Pancreas (tissue), 10 donors: ENCODE data around the gene LRRN4. TPM values are rescaled to one million over a fixed set of nuclear protein-coding genes. Genes with fewer than 3 reads are reported as not detected.

ENCODE experiments used
- ATAC-seq, 4 donors: fragments of 200-7000 bp; cut with Tn5 transposase; one replicate each; pipeline versions ENCODE4 v1.8.0 to v1.9.1; 2020; ENCODE audit warnings: mild to moderate bottlenecking in 4 of 4, moderate library complexity in 4 of 4
- DNase-seq, 6 donors: peaks; one replicate each; pipeline ENCODE4 v3.0.0-alpha.2; 2020
- FAIRE-seq: peaks from 2 replicates; lab custom pipeline; 2012; peaks lifted over from hg19 to GRCh38; lab: Jason Lieb, UNC
- H3K27ac ChIP-seq, 4 donors: fragments of 200-600 bp; sonication (generic); 1 replicate in 3 of 4; 2 replicates in 1 of 4; pipeline versions ENCODE4 v1.5.0 to v1.8.0; 2020
- H3K27me3 ChIP-seq, 4 donors: fragments of 200-600 bp; one replicate each; pipeline ENCODE4 v1.8.0; 2021
- H3K36me3 ChIP-seq, 3 donors: fragments of 200-600 bp; sonication (generic) in 1 of 3; one replicate each; pipeline versions ENCODE4 v1.5.0 to v1.8.0; 2020 to 2021
- H3K4me1 ChIP-seq, 3 donors: fragments of 200-600 bp; one replicate each; pipeline ENCODE4 v1.8.0; 2021
- H3K4me3 ChIP-seq, 4 donors: fragments of 200-600 bp; sonication (generic) in 2 of 4; one replicate each; pipeline versions ENCODE4 v1.5.0 to v1.8.0; 2020 to 2021
- H3K9me3 ChIP-seq, 4 donors: fragments of 200-600 bp; one replicate each; pipeline ENCODE4 v1.8.0; 2021
- CTCF ChIP-seq, 4 donors: fragments of 200-600 bp; sonication (generic) in 3 of 4; IDR thresholded peaks; one replicate each; pipeline versions ENCODE4 v1.5.0 to v1.8.0; 2021; ENCODE audit warnings: antibody characterized with exemption in 4 of 4
- WGBS, 2 donors: extraction: QIAGEN DNeasy Blood & Tissue Kit; methylation state at CpG; one replicate each; pipeline ENCODE4 v1.1.7; 2013; 5-methylcytosine and 5-hydroxymethylcytosine counted together
- intact Hi-C, 3 donors: fragments of 100-400 bp; cut with DNase I; formaldehyde crosslinking; loops; one replicate each; pipeline versions ENCODE4 v1.11.1 to v1.14.2; 2022
- polyA plus RNA-seq, 2 donors: library from polyadenylated mRNA; stranded (reverse); fragments of 200-250 nt; gene quantifications; one replicate each; pipeline ENCODE4 v1.2.3, GENCODE V29; 2013
- total RNA-seq, 6 donors: library from RNA; stranded (reverse); fragmentation: NEBNext Ultra II Directional in 4 of 6; extraction: Animal tissue kit (Norgen Biotek cat#: 25700) in 4 of 6; gene quantifications; one replicate each; pipeline versions ENCODE4 v1.2.1 to v1.2.4, GENCODE V29; 2021 to 2023
- donor health status: healthy with polysubstance abuse.
- donor health status: DM: no; HTN: no; CAD: no; lungs with moderate emphysema.
- donor health status: DM: no; HTN: no; CAD: no.
- donor health status: control.
- donor health status: control.
- donor health status: Bipolar disorder and iron deficiency.
- donor health status: DM: yes; HTN: yes; CAD: no.
- donor health status: DM: no; HTN: no; CAD: no.
- donor health status: DM: no; HTN: no; CAD: no.
- donor health status: DM: yes; HTN: yes; CAD: no.

The LRRN4 gene
- total and polyA plus RNA-seq, 8 donors: 0.66 to 7.9 (median 2.7) TPM

GRCh38 chr20:6066582-6066981 is 12.7 kb upstream of the LRRN4 start:
- no peak for TF ChIP-seq CTCF (IDR thresholded peaks at IDR 0.05)
- no peaks in the 10 kb centered on the region for H3K27me3 ChIP-seq
- 92 to 96% methylated on average over 3 of the region's 3 CpGs for WGBS, 2 donors
- intact Hi-C loops: no loop called here
- no peak overlapping the region for H3K27ac ChIP-seq
- FAIRE-seq: no peak
- H3K36me3 ChIP-seq: no peaks in the 10 kb centered on the region
- H3K9me3 ChIP-seq: no peaks in the 10 kb centered on the region
- no peak for DNase-seq
- H3K4me3 ChIP-seq: no peak overlapping the region
- no peak for ATAC-seq
- H3K4me1 ChIP-seq: peaks cover 3 to 9% (median 8%) of the 10 kb centered on the region in 3 donors

- H3K36me3 ChIP-seq: no peaks in the 10 kb centered on the region
- H3K4me3 ChIP-seq: no peak overlapping the region
- no peak for DNase-seq
- H3K9me3 ChIP-seq: no peaks in the 10 kb centered on the region
- H3K27ac ChIP-seq: no peak overlapping the region
- H3K27me3 ChIP-seq: no peaks in the 10 kb centered on the region
- intact Hi-C loops: no loop called here
- WGBS, 2 donors: 72 to 74% methylated on average over 2 of the region's 2 CpGs
- no peak for FAIRE-seq
- peaks cover 7 to 10% (median 8%) of the 10 kb centered on the region in 3 donors for H3K4me1 ChIP-seq
- TF ChIP-seq CTCF (IDR thresholded peaks at IDR 0.05): no peak
- ATAC-seq: no peak
Observed at GRCh38 chr20:6061544-6061943, 7.7 kb upstream of the LRRN4 start.

- FAIRE-seq: no peak
- 77 to 86% methylated on average over 6 of the region's 6 CpGs for WGBS, 2 donors
- no peak overlapping the region for H3K27ac ChIP-seq
Observed at GRCh38 chr20:6060213-6060612, 6.4 kb upstream of the LRRN4 start.

GRCh38 chr20:6058684-6059295 is 4.9 kb upstream of the LRRN4 start:
- ATAC-seq (peak; percentile 66 to 91 (median 87)), FAIRE-seq (no peak), DNase-seq (peak in 1 of 6 donors; percentile 34)
- H3K9me3 ChIP-seq: no peaks in the 10 kb centered on the region
- intact Hi-C loops: no loop called here
- H3K27me3 ChIP-seq: no peaks in the 10 kb centered on the region
- no peak for TF ChIP-seq CTCF (IDR thresholded peaks at IDR 0.05)
- H3K4me1 ChIP-seq: peaks cover 7 to 10% (median 8%) of the 10 kb centered on the region in 3 donors
- H3K27ac ChIP-seq: peak overlapping the region in 3 of 4 donors; percentile 36 to 67 (median 58)
- 5 to 6% methylated on average over 7 of the region's 7 CpGs for WGBS, 2 donors
- no peaks in the 10 kb centered on the region for H3K36me3 ChIP-seq
- no peak overlapping the region for H3K4me3 ChIP-seq

More at GRCh38 chr20:6060213-6060612, 6.4 kb upstream of the LRRN4 start:
- no peak for TF ChIP-seq CTCF (IDR thresholded peaks at IDR 0.05)
- Histone ChIP-seq H3K4me3 (no peak overlapping the region), H3K9me3 (no peaks in the 10 kb centered on the region), H3K27me3 (no peaks in the 10 kb centered on the region), H3K36me3 (no peaks in the 10 kb centered on the region), H3K4me1 (peaks cover 7 to 10% (median 8%) of the 10 kb centered on the region in 3 donors)
- no peak for ATAC-seq
- no peak for DNase-seq
- intact Hi-C loops: no loop called here

- WGBS, 2 donors: 83 to 95% methylated on average over 2 of the region's 2 CpGs
- Histone ChIP-seq H3K4me1 (peaks cover 7 to 10% (median 8%) of the 10 kb centered on the region in 3 donors), H3K9me3 (no peaks in the 10 kb centered on the region), H3K27me3 (no peaks in the 10 kb centered on the region), H3K4me3 (no peak overlapping the region), H3K36me3 (no peaks in the 10 kb centered on the region), H3K27ac (peak overlapping the region in 1 of 4 donors; percentile 58)
- TF ChIP-seq CTCF (IDR thresholded peaks at IDR 0.05): no peak
- intact Hi-C loops: no loop called here
- DNase-seq (no peak), FAIRE-seq (no peak), ATAC-seq (no peak)
Observed at GRCh38 chr20:6057691-6058090, 3.8 kb upstream of the LRRN4 start.
